ENCODE data around the gene CDH16.
"Not testable (repeated sequence)": the region's sequence is repeated elsewhere in the genome, so short reads cannot be mapped to it uniquely, and the experiment has no call there.

The CDH16 gene

DNA sequence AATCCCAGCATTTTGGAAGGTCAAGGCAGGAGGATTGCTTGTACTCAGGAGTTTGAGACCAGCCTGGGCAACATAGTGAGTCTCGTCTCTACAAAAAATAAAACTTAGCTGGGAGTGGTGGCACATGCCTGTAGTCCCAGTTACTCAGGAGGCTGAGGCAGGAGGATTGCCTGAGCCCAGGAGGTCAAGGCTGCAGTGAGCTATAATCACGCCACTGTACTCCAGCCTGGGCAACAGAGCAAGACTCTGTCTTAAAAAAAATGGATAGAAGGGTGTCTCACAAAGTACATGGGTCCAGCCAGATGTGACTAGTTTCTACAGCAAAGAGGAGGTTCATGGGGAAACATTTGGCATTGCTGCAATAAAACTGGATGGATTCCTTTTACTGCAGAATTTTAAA lies 47.3 kb downstream of the CDH16 start:
- not testable (repeated sequence) for DNase-seq

DNA sequence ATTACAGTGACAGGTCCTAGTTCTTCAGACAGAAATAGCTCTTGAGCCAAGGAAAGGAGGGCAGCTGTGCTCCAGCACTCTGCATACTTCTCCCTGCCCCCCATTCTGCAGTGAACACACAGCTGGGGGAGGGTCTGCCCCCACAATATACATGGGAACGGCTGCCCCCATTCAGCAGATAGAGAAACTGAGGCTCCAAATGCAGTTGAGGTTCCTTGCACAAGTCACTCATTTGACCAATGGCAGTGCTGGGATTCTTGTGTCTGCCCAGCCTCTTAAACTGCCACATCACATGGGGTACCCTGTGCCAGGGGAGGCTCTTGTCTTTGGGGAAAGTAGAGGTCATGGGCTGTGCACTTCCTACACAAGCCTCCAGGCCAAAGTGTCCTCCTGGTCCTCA lies 49.3 kb downstream of the CDH16 start:
- no peak for DNase-seq

DNA sequence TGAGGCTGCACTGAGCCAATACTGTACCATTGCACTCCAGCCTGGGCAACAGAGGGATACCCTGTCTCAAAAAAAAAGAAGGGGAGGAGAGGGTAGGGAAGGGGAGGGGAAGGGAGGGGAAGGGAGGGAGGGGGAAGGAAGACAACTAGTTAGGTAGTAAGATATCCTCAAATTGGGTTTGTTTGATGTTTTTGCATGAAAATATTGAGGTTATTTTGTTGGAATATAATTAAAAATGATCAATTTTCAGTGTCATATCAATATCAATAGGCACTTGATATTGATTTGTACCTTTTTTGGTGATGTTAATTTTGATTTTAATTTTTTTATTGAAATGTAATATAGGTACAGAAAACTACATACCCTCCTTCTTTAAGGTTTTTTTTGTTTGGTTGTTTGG lies 55.0 kb downstream of the CDH16 start:
- no peak for DNase-seq

DNA sequence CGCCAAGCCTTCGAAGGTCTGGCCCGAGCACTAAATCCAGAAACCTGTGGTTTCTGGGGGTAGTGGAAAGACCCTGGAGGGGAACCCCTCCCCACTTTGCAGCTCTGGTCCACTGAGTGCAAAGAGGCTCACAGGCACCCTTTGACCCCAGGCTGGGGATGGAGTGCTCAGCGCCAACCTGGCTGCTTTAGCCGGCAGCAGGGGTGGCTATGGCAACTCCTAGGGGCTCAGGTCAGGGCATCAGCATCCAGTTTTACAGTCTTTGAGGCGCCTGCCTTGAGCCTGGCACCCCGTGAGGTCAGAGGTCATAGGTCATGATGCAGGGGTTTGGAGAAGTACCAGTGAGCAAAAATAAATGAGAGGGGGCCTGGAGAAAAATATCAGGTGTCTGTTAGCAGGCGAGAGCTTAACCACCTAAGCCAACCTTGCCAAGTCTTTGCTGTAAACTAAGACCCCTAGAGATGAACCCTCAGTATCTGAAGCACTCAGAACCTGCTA lies 56.6 kb downstream of the CDH16 start:
- DNase-seq: no peak

DNA sequence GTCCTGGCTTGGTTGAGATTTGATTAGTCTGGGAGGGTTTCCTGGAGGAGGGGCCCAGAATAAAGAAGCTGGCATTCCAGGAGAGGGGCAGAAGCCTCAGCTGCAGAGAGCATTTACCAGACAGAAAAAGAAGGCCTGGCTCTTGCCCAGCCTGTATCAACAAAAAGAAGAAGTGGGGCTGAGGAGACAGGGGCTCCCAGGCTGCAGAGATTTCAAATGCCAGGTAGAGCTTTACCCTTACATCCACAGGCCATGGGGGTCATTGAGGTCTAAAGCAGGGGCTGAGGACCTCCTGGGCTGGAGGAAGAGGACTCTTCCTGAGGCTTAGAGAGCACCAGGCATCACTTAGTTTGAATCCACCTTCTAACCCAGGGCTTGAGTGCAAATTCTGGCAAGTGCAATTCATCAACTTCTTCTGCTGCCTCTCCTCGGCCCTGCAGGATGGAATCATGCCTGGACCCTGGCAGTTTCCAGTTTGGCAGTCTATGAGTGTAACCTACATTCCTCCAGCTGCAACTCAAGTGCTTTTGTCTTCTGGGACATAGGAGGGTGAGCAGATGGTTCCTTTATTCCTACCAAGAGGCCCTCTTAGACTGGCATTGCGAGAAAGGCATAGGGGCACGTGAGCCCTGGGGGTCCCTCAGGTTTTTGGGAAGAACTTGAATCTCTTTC lies 59.2 kb downstream of the CDH16 start:
- DNase-seq: no peak

DNA sequence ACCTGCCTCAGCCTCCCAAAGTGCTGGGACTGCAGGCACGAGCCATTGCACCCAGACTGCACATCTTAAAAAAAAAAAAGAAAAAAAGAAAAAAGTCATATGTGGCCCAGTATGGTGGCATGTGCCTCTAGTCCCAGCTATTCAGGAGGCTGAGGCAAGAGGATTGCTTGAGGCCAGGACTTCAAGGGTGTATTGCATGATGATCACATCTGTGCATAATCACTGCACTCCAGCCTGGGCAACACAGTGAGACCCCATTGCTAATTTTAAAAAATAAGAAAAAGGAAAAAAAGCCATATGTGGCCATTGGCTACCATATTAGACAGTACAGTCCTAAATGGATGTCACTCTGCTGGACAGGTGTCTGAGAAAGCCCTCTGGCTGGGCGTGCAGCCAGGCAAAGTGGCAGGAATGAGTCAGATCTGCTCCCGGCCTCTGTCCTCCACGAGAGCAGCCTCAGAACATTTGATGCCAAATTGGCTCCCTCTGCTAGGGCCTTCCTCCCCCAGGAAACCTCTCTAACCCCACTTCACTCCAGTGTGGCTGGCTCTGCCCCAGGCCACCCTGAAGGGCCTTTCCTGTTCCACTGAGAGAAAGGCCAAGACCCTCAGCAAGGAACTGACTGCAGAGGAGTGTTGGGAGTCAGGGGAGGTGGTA lies 59.8 kb downstream of the CDH16 start:
- DNase-seq: no peak
